GM18498 (cell line): ENCODE data around the gene ODAD3.
"Not testable (repeated sequence)": the region's sequence is repeated elsewhere in the genome, so short reads cannot be mapped to it uniquely, and the experiment has no call there.

Experiments used
- ATAC-seq: cut with Tn5 transposase; IDR thresholded peaks from one replicate; pipeline ENCODE4 v1.9.1; 2021; ENCODE audit warnings: mild to moderate bottlenecking, moderate library complexity; ENCODE audit not compliant: unreplicated experiment

The ODAD3 gene

DNA sequence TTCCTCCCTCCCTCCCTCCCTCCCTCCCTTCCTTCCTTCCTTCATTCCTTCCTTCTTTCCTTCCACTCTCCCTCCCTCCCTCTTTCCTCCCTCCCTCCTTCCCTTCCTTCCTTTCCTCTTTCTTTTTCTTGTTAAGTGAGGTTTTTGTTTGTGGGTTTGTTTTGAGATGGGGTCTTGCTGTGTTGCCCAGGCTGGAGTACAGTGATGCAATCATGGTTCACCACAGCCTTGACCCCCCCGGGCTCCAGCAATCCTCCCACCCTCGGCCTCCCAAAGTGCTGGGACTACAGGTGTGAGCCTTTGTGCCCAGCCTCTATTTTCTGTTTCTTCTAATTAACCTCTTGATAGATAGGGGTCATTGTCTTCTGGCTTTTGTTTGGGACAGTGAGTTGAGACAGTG lies 26.5 kb upstream of the ODAD3 start:
- no peak for ATAC-seq

DNA sequence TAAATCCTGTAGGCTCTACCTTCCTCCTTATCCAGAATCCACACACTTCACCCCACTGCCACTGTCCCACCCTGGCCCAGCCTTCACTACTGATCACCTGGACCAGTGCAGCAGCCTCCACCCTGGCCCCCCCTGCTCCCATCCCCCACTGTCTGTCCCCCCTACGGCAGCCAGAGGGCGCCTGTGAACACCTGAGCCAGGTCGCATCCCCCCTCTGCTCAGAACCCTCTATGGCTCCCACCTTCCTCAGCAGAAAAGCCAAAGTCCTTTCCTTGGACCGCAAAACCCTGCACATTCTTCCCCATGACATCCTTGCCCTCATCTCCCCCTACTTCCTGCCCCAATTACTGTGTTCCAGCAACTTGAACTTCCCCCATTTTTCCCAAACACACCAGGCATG lies 25.3 kb upstream of the ODAD3 start:
- no peak for ATAC-seq

- not testable (repeated sequence) for ATAC-seq
Observed at GRCh38 chr19:11458912-11459311, 24.0 kb upstream of the ODAD3 start.

GRCh38 chr19:11458236-11458900 lies 23.4 kb upstream of the ODAD3 start:
- no peak for ATAC-seq

GRCh38 chr19:11457831-11458230 lies 22.9 kb upstream of the ODAD3 start:
- ATAC-seq, result no peak

GRCh38 chr19:11457115-11457514 lies 22.2 kb upstream of the ODAD3 start:
- no peak for ATAC-seq

GRCh38 chr19:11456659-11457058 lies 21.7 kb upstream of the ODAD3 start:
- ATAC-seq, result no peak

DNA sequence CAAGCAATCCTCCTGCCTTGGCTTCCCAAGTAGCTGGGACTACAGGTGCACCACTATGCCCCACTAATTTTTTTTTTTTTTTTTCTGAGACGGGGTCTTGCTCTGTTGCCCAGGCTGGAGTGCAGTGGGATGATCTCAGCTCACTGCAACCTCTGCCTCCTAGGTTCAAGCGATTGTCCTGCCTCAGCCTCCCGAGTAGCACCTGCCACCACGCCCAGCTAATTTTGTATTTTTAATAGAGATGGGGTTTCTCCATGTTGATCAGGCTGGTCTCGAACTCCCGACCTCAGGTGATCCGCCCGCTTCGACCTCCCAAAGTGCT lies 20.3 kb upstream of the ODAD3 start:
- ATAC-seq, result not testable (repeated sequence)

- ATAC-seq, result no peak
Observed at GRCh38 chr19:11453468-11454341, 18.8 kb upstream of the ODAD3 start.

- no peak for ATAC-seq
Observed at GRCh38 chr19:11452620-11453310, 17.8 kb upstream of the ODAD3 start.

- no peak for ATAC-seq
Observed at GRCh38 chr19:11451871-11452619, 17.1 kb upstream of the ODAD3 start.

GRCh38 chr19:11451327-11451870 lies 16.5 kb upstream of the ODAD3 start:
- ATAC-seq, result no peak

DNA sequence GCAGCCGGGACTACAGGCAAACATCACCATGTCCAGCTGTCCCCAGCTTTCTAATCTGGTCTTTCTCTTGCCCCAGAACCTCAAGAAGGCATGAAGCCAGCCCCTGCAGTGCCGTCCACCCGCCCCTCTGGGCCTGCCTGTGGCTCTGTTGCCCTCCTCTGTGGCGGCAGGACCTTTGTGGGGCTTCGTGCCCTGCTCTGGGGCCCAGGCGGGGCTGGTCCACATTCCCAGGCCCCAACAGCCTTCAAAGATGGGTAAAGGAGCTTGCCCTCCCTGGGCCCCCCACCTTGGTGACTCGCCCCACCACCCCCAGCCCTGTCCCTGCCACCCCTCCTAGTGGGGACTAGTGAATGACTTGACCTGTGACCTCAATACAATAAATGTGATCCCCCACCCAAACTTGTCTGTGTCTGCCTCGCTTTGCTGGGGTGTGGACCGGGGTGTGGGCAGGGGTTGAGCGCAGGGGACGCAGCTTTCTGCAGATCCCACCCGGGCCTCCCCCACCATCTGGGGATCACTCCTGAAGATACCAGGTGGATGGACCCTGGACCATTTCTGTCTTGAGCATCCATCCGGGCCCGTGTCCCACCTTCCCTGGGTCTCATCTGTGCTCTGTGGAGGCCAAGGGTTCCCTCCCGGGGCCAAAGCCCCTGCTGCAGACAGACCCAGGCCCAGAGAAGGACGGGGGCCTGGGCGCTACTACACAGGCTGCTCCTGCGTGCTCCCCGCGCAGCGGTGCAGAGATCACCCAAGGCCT lies 15.8 kb upstream of the ODAD3 start:
- ATAC-seq, result no peak

- no peak for ATAC-seq
Observed at GRCh38 chr19:11448923-11449554, 14.1 kb upstream of the ODAD3 start.

DNA sequence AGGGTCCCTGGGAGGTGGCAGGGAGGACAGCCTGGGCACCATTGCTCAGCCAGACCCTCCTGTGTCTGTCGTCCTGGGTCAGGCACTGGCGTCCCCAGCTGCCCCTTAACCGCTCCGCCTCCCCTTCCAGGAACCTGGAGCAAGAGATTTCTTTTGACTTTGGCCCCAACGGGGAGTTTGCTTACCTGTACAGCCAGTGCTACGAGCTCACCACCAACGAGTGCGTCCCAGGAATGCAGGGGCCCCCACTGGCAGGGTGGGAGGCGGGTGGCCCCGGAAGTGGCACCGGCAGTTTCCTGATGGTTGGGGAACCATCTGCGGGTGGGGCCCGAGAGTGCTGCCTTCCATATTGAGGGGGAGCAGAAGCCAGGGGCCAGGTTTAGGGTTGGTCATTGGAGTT lies 13.5 kb upstream of the ODAD3 start:
- no peak for ATAC-seq

GRCh38 chr19:11447347-11448262 lies 12.7 kb upstream of the ODAD3 start:
- ATAC-seq, result no peak

GRCh38 chr19:11446652-11447301 lies 11.9 kb upstream of the ODAD3 start:
- no peak for ATAC-seq

DNA sequence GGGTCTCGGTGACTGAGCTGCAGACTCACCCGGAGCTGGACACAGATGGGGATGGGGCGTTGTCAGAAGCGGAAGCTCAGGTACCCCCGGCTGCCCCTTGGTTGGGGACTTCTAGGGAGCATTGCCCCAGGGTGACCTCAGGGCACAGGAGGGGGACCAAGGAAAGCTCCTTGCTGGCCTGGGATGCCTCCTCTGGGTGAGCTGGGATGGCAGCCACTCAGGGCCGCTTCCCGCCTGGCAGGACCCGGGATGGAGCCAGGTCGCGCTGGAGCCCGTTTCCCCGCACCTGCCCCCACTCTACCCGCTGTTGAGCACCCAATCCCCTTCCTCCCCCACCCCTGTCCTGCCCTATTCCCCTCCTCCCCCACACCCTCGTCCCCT lies 11.3 kb upstream of the ODAD3 start:
- no peak for ATAC-seq
